HepG2 (cell line): ENCODE measurements around the gene CTBP1. TPM values are rescaled to one million over a fixed set of nuclear protein-coding genes. Genes with fewer than 3 reads are reported as not detected.

Experiments used
- ATAC-seq: fragments of 200-7000 bp; cut with Tn5 transposase; 3 replicates; pipeline ENCODE4 v1.9.1; 2020; ENCODE audit warnings: mild to moderate bottlenecking, moderate library complexity
- BruUV-seq: library from RNA; stranded (reverse); fragments of 400-500 nt; replicated peaks from 2 replicates; lab custom pipeline; 2021; lab: Mats Ljungman, UMichigan
- CTCF ChIA-PET: fragments of 300-600 bp; formaldehyde crosslinking; extraction: SDS; loops from one replicate; lab custom pipeline; 2021; ENCODE audit warnings: low total read pairs, inconsistent platforms, low intra/inter-chr PET ratio; lab: Yijun Ruan, JAX
- POLR2A ChIA-PET: fragments of 350-600 bp; sonication (Branson Sonifier 250); formaldehyde crosslinking; loops from one replicate; lab custom pipeline; 2020; ENCODE audit warnings: antibody characterized with exemption, inconsistent platforms; lab: Yijun Ruan, JAX
- DNase-seq: peaks from one replicate; pipeline ENCODE4 v3.0.0-alpha.2; 2015; ENCODE audit warnings: low spot score
- FAIRE-seq: peaks from 3 replicates; lab custom pipeline; 2011; peaks lifted over from hg19 to GRCh38; lab: Jason Lieb, UNC
- H2AFZ ChIP-seq: one replicate; pipeline ENCODE4 v1.6.1; 2011; ENCODE audit warnings: low read length, inconsistent platforms
- H3K27ac ChIP-seq: fragments of 300-600 bp; 3 replicates; pipeline ENCODE4 v1.8.0; 2011; ENCODE audit warnings: mixed run types, mild to moderate bottlenecking, mixed read lengths, low read length, inconsistent platforms; ENCODE audit not compliant: insufficient read depth; ENCODE audit errors: extremely low read length
- H3K27me3 ChIP-seq, 2 experiments: fragments of 200-600 bp in 1 of 2; 2 replicates in 1 of 2; 3 replicates in 1 of 2; pipeline versions ENCODE4 v1.6.0 to v1.8.0; 2011; ENCODE audit warnings: low read length in 2 of 2, mild to moderate bottlenecking in 2 of 2, moderate library complexity in 2 of 2, inconsistent platforms in 1 of 2; ENCODE audit not compliant: insufficient read depth in 2 of 2, control insufficient read depth in 1 of 2
- H3K36me3 ChIP-seq, 2 experiments: fragments of 200-600 bp in 1 of 2; replicated peaks in 1 of 2; 2 replicates in 1 of 2; 3 replicates in 1 of 2; pipeline versions ENCODE4 v1.5.1 to v1.8.0; 2011; ENCODE audit warnings: low read length in 2 of 2, inconsistent platforms in 1 of 2; ENCODE audit not compliant: insufficient read depth in 2 of 2, control insufficient read depth in 1 of 2
- H3K4me1 ChIP-seq: 2 replicates; pipeline ENCODE4 v1.5.1; 2012; ENCODE audit warnings: low read length, inconsistent platforms; ENCODE audit not compliant: insufficient read depth
- H3K4me2 ChIP-seq: 2 replicates; pipeline ENCODE4 v1.6.0; 2011; ENCODE audit warnings: low read depth, low read length, inconsistent platforms
- H3K4me3 ChIP-seq, 3 experiments: fragments of 200-600 bp in 1 of 3; sonication (generic), shearing (Covaris generic) in 1 of 3; replicated peaks in 1 of 3; 2 replicates each; pipeline ENCODE4 v1.5.1; 2011 to 2016; ENCODE audit warnings: low read length in 3 of 3, inconsistent platforms in 2 of 3, low read depth in 2 of 3, mild to moderate bottlenecking in 2 of 3, control low read depth in 1 of 3, mixed read lengths in 1 of 3; ENCODE audit not compliant: insufficient read depth in 1 of 3
- H3K79me2 ChIP-seq: one replicate; pipeline ENCODE4 v1.6.1; 2011; ENCODE audit warnings: low read length, inconsistent platforms; ENCODE audit not compliant: insufficient read depth
- H3K9ac ChIP-seq: 2 replicates; pipeline ENCODE4 v1.6.0; 2011; ENCODE audit warnings: mild to moderate bottlenecking, low read depth, low read length, inconsistent platforms; ENCODE audit not compliant: insufficient read depth
- H3K9me3 ChIP-seq: 2 replicates; pipeline ENCODE4 v1.5.1; 2012; ENCODE audit warnings: mild to moderate bottlenecking, low read length
- H4K20me1 ChIP-seq: 2 replicates; pipeline ENCODE4 v1.6.0; 2011; ENCODE audit warnings: inconsistent platforms, mild to moderate bottlenecking, low read length, moderate library complexity; ENCODE audit not compliant: insufficient read depth
- AGO2 ChIP-seq: fragments of 200-400 bp; formaldehyde crosslinking; optimal IDR thresholded peaks from 2 replicates; pipeline ENCODE3; 2017; ENCODE audit warnings: mild to moderate bottlenecking, low read depth, low read length, moderate library complexity
- AKAP8 ChIP-seq: sonication (generic); formaldehyde crosslinking; IDR thresholded peaks from 2 replicates; pipeline ENCODE4 v1.5.1; 2020; ENCODE audit warnings: mild to moderate bottlenecking, missing genetic modification reagents
- MAFK ChIP-seq, 2 experiments: IDR thresholded peaks in 1 of 2; conservative IDR thresholded peaks in 1 of 2; 2 replicates each; pipeline ENCODE4 v1.6.1; 2011; ENCODE audit warnings: improper control_type of control experiment in 2 of 2, low read length in 2 of 2
- MTERF4 ChIP-seq: sonication (generic); formaldehyde crosslinking; IDR thresholded peaks from 2 replicates; pipeline ENCODE4 v1.8.0; 2023; ENCODE audit warnings: mild to moderate bottlenecking, missing genetic modification reagents
- NFYC ChIP-seq: IDR thresholded peaks from 2 replicates; pipeline ENCODE4 v1.6.1; 2016; ENCODE audit warnings: missing genetic modification reagents, missing compliant biosample characterization
- PPARG ChIP-seq: conservative IDR thresholded peaks from 2 replicates; pipeline ENCODE4 v1.6.1; 2016; ENCODE audit warnings: missing biosample characterization, missing genetic modification reagents
- SMAD9 ChIP-seq: sonication (generic); formaldehyde crosslinking; IDR thresholded peaks from 2 replicates; pipeline ENCODE4 v1.5.1; 2020; ENCODE audit warnings: mild to moderate bottlenecking, missing genetic modification reagents
- TFDP2 ChIP-seq: sonication (generic); formaldehyde crosslinking; IDR thresholded peaks from 2 replicates; pipeline ENCODE4 v1.4.0; 2020; ENCODE audit warnings: missing genetic modification reagents
- ZNF275 ChIP-seq: sonication (generic); formaldehyde crosslinking; IDR thresholded peaks from 2 replicates; pipeline ENCODE4 v1.8.0; 2022; ENCODE audit warnings: missing genetic modification reagents, mild to moderate bottlenecking, inconsistent platforms, borderline replicate concordance
- ZNF34 ChIP-seq: sonication (generic); formaldehyde crosslinking; IDR thresholded peaks from 2 replicates; pipeline ENCODE4 v1.4.0; 2020; ENCODE audit warnings: mild to moderate bottlenecking, missing genetic modification reagents, borderline replicate concordance
- WGBS: methylation state at CpG from one replicate; pipeline ENCODE4 v1.1.6; 2017; ENCODE audit warnings: low lambda C conversion rate; 5-methylcytosine and 5-hydroxymethylcytosine counted together
- in situ Hi-C: cut with HindIII; loops from 2 replicates; pipeline ENCODE4 v1.10.0; 2017; ENCODE audit warnings: low pct_unique_long_range_greater_than_20kb; ENCODE audit not compliant: extremely low pct_ligation_motif_present
- intact Hi-C: fragments of 100-400 bp; cut with micrococcal nuclease; formaldehyde crosslinking; loops from one replicate; pipeline ENCODE4 v1.10.0; 2022; ENCODE audit not compliant: unreplicated experiment
- polyA plus RNA-seq, 8 experiments: library from polyadenylated mRNA; depleted of rRNA in 3 of 8; stranded (reverse) in 7 of 8; unstranded in 1 of 8; fragments of >200 nt; fragmentation: Illumina TruSeq in 4 of 8; extraction: Trizol in 4 of 8; gene quantifications; 2 replicates each; pipeline versions ENCODE4 v1.2.1 to v1.2.3, GENCODE V29; 2011 to 2016; ENCODE audit warnings: low read depth in 4 of 8, missing spikeins in 1 of 8, mixed read lengths in 1 of 8; ENCODE audit not compliant: insufficient read depth in 1 of 8
- total RNA-seq, 5 experiments: library from RNA; depleted of rRNA; stranded (reverse); fragments of >200 nt; fragmentation: Illumina TruSeq; extraction: Trizol; gene quantifications; 2 replicates each; pipeline ENCODE4 v1.2.3, GENCODE V29; 2016; ENCODE audit warnings: low read depth in 1 of 5

Gene CTBP1
- total and polyA plus RNA-seq, 2 of the 13 experiments (the other 11 are each of a cell fraction or from before 2014, with no cell fraction given) = 78.5 to 112 TPM

- 0 out of 2 replicates have a peak, but pooled peaks have one; percentile 17 for TF ChIP-seq AKAP8
These were observed 35.5 kb downstream of the CTBP1 start (continued) for GRCh38 chr4:1213336-1213995.

- no TSS peak for BruUV-seq
- H3K4me2 ChIP-seq = no peak overlapping the region
- H3K9me3 ChIP-seq = no peaks in the 10 kb centered on the region
- no peaks in the 10 kb centered on the region for H3K79me2 ChIP-seq
- DNase-seq (no peak), ATAC-seq (no peak)
- no peaks in the 10 kb centered on the region for H3K27me3 ChIP-seq
- intact Hi-C loops = no loop called here
- no peak overlapping the region for H2AFZ ChIP-seq
- in situ Hi-C loops = no loop called here
- TF ChIP-seq MAFK (conservative IDR thresholded peaks at IDR 0.05 in 1 of 2, IDR thresholded peaks at IDR 0.05 in 1 of 2; ENCODE audit: low read length in 2 of 2) (no peak), ZNF34 (no peak), NFYC (CRISPR knock-in tag) (no peak), SMAD9 (CRISPR knock-in tag) (no peak), MTERF4 (CRISPR knock-in tag) (no peak), AGO2 (peak; percentile 42), ZNF275 (CRISPR knock-in tag) (no peak), AKAP8 (0 out of 2 replicates have a peak, but pooled peaks have one; percentile 18), PPARG (no peak), TFDP2 (CRISPR knock-in tag) (no peak)
- TF ChIP-seq, all 625 proteins: peak for 2
- POLR2A ChIA-PET = interaction anchor here (1.3 kb wide), 1 partner anchor 39 kb away, joined by 5 read pairs; no protein-coding TSS in a partner anchor
- H3K4me3 ChIP-seq = no peak overlapping the region
- H3K27ac ChIP-seq = no peak overlapping the region
- CTCF ChIA-PET = no interaction called here
- no peak for FAIRE-seq
- H3K36me3 ChIP-seq = peaks cover 10 to 37% of the 10 kb centered on the region in 2 experiments
- no peak overlapping the region for H3K9ac ChIP-seq
- 91% methylated on average over 6 of the region's 20 CpGs for WGBS
- 0 out of 2 replicates have a peak, but pooled peaks cover 5% of the 10 kb centered on the region for H3K4me1 ChIP-seq
- no peaks in the 10 kb centered on the region for H4K20me1 ChIP-seq
These were observed 36.2 kb downstream of the CTBP1 start for GRCh38 chr4:1212546-1213335.
